Endothelial cell of umbilical vein (primary cell): ENCODE measurements around the gene FAM83D. TPM values are rescaled to one million over a fixed set of nuclear protein-coding genes. Genes with fewer than 3 reads are reported as not detected.

ENCODE experiments used
- BruUV-seq: library from RNA; stranded (reverse); fragments of 400-500 nt; replicated peaks from 2 replicates; lab custom pipeline; 2021; lab: Mats Ljungman, UMichigan
- CTCF ChIA-PET: fragments of 300-600, 350-600 bp; sonication (Branson Sonifier 250); formaldehyde crosslinking; loops from one replicate; lab custom pipeline; 2021; ENCODE audit warnings: antibody characterized with exemption, inconsistent platforms; lab: Charles Lee
- POLR2A ChIA-PET: fragments of 300-600, 350-600 bp; sonication (Branson Sonifier 250); formaldehyde crosslinking; loops from one replicate; lab custom pipeline; 2021; ENCODE audit warnings: antibody characterized with exemption, inconsistent platforms; lab: Charles Lee
- DNase-seq: peaks from one replicate; pipeline ENCODE4 v3.0.0-alpha.2; 2011; ENCODE audit warnings: low read depth, low spot score
- FAIRE-seq: peaks from 2 replicates; lab custom pipeline; 2011; peaks lifted over from hg19 to GRCh38; lab: Jason Lieb, UNC
- H2AFZ ChIP-seq: 2 replicates; pipeline ENCODE4 v1.6.0; 2012; ENCODE audit warnings: low read depth, low read length, control low read depth, inconsistent platforms
- H3K27ac ChIP-seq: 2 replicates; pipeline ENCODE4 v1.5.1; 2011; ENCODE audit warnings: low read depth, mild to moderate bottlenecking, control low read depth, low read length, moderate library complexity; ENCODE audit not compliant: insufficient read depth
- H3K27me3 ChIP-seq, 2 experiments: 2 replicates each; pipeline versions ENCODE4 v1.6.0 to v1.6.1; 2011; ENCODE audit warnings: low read length in 2 of 2, mixed read lengths in 1 of 2; ENCODE audit not compliant: control insufficient read depth in 2 of 2, insufficient read depth in 2 of 2
- H3K36me3 ChIP-seq, 2 experiments: 2 replicates in 1 of 2; 3 replicates in 1 of 2; pipeline ENCODE4 v1.5.1; 2011; ENCODE audit warnings: low read length in 2 of 2, mild to moderate bottlenecking in 1 of 2, moderate library complexity in 1 of 2; ENCODE audit not compliant: control insufficient read depth in 2 of 2, insufficient read depth in 2 of 2; ENCODE audit errors: extremely low read depth in 1 of 2
- H3K4me1 ChIP-seq: 3 replicates; pipeline ENCODE4 v1.5.1; 2011; ENCODE audit warnings: mild to moderate bottlenecking, low read length; ENCODE audit not compliant: control insufficient read depth, insufficient read depth; ENCODE audit errors: extremely low read depth
- H3K4me2 ChIP-seq: 2 replicates; pipeline ENCODE4 v1.6.1; 2011; ENCODE audit warnings: low read length, control low read depth, mixed read lengths; ENCODE audit not compliant: insufficient read depth
- H3K4me3 ChIP-seq, 3 experiments: fragments of 200-600 bp in 1 of 3; sonication (generic), shearing (Covaris generic) in 1 of 3; replicated peaks in 1 of 3; 2 replicates each; pipeline ENCODE4 v1.5.1; 2011 to 2016; ENCODE audit warnings: control low read depth in 3 of 3, low read length in 3 of 3, mild to moderate bottlenecking in 2 of 3, inconsistent platforms in 1 of 3, low read depth in 1 of 3, moderate library complexity in 1 of 3; ENCODE audit not compliant: insufficient read depth in 1 of 3
- H3K79me2 ChIP-seq: 2 replicates; pipeline ENCODE4 v1.6.0; 2012; ENCODE audit warnings: low read length, inconsistent platforms; ENCODE audit not compliant: control insufficient read depth, insufficient read depth
- H3K9ac ChIP-seq: replicated peaks from 2 replicates; pipeline ENCODE3; 2011; ENCODE audit warnings: low read length, control low read depth; ENCODE audit not compliant: insufficient read depth; ENCODE audit errors: extremely low read depth
- H3K9me1 ChIP-seq: replicated peaks from 3 replicates; pipeline ENCODE4 v1.6.0; 2011; ENCODE audit warnings: mild to moderate bottlenecking, low read length; ENCODE audit not compliant: control insufficient read depth, insufficient read depth; ENCODE audit errors: extremely low read depth
- H3K9me3 ChIP-seq: replicated peaks from 2 replicates; pipeline ENCODE4 v1.5.1; 2012; ENCODE audit warnings: low read length, inconsistent platforms; ENCODE audit not compliant: control insufficient read depth, insufficient read depth
- H4K20me1 ChIP-seq: replicated peaks from 2 replicates; pipeline ENCODE3; 2011; ENCODE audit warnings: mild to moderate bottlenecking, low read length; ENCODE audit not compliant: control insufficient read depth, insufficient read depth; ENCODE audit errors: extremely low read depth
- CTCF ChIP-seq, 2 donors: IDR thresholded peaks; 1 replicate in 1 of 2; 2 replicates in 1 of 2; pipeline ENCODE4 v1.5.1; 2011; ENCODE audit warnings: low read length in 2 of 2, mild to moderate bottlenecking in 2 of 2, moderate library complexity in 2 of 2, control low read depth in 1 of 2, inconsistent platforms in 1 of 2, low read depth in 1 of 2; ENCODE audit not compliant: insufficient read depth in 1 of 2; ENCODE audit errors: extremely low read depth in 1 of 2
- EZH2 ChIP-seq: IDR thresholded peaks from 2 replicates; pipeline ENCODE4 v1.6.1; 2012; ENCODE audit warnings: borderline replicate concordance, low read depth, mild to moderate bottlenecking, moderate library complexity, low read length, inconsistent platforms; ENCODE audit not compliant: severe bottlenecking
- FOS ChIP-seq: IDR thresholded peaks from 2 replicates; pipeline ENCODE4 v1.6.1; 2011; ENCODE audit warnings: mild to moderate bottlenecking, low read length, moderate library complexity, borderline replicate concordance; ENCODE audit not compliant: insufficient read depth
- GATA2 ChIP-seq: IDR thresholded peaks from 2 replicates; pipeline ENCODE4 v1.7.0; 2011; ENCODE audit warnings: low read depth, mild to moderate bottlenecking, moderate library complexity, mixed read lengths, low read length; ENCODE audit not compliant: insufficient read length, insufficient read depth
- JUN ChIP-seq: IDR thresholded peaks from 2 replicates; pipeline ENCODE4 v1.6.1; 2011; ENCODE audit warnings: borderline replicate concordance, low read depth; ENCODE audit not compliant: insufficient read length, insufficient read depth
- MAX ChIP-seq: IDR thresholded peaks from 2 replicates; pipeline ENCODE4 v1.6.1; 2011; ENCODE audit not compliant: insufficient read depth, insufficient read length
- MYC ChIP-seq: IDR thresholded peaks from one replicate; pipeline ENCODE4 v1.6.1; 2011; ENCODE audit warnings: mild to moderate bottlenecking, low read depth, low read length
- POLR2A ChIP-seq: IDR thresholded peaks from 2 replicates; pipeline ENCODE4 v1.6.1; 2012; ENCODE audit warnings: low read depth, mild to moderate bottlenecking, control low read depth, low read length
- POLR2AphosphoS5 ChIP-seq: IDR thresholded peaks from 2 replicates; pipeline ENCODE4 v1.6.1; 2012; ENCODE audit warnings: low read depth, mild to moderate bottlenecking, control low read depth, low read length, moderate library complexity; ENCODE audit not compliant: insufficient read depth
- dilution Hi-C: fragments of 300-500 bp; cut with MboI; formaldehyde crosslinking; loops from one replicate; pipeline ENCODE4 v1.15.0; 2019; ENCODE audit warnings: low sequenced_read_pairs; ENCODE audit not compliant: extremely low pct_ligation_motif_present
- intact Hi-C: fragments of 100-400 bp; cut with micrococcal nuclease; formaldehyde crosslinking; loops from one replicate; pipeline ENCODE4 v1.10.0; 2022
- polyA plus RNA-seq, 4 experiments: library from polyadenylated mRNA; depleted of rRNA in 3 of 4; stranded (reverse) in 3 of 4; unstranded in 1 of 4; fragments of >200 nt; gene quantifications; 2 replicates each; pipeline versions ENCODE4 v1.2.1 to v1.2.3, GENCODE V29; 2011 to 2012; ENCODE audit warnings: missing spikeins in 1 of 4
- total RNA-seq: library from RNA; stranded (reverse); gene quantifications from 2 replicates; pipeline ENCODE4 v1.2.3, GENCODE V29; 2021

FAM83D gene
- total and polyA plus RNA-seq, 2 donors (not counting 3 experiments of a cell fraction or from before 2014, with no cell fraction given) = 41.0 to 46.0 TPM

GRCh38 chr20:38973645-38974044, 47.4 kb downstream of the FAM83D start:
- FAIRE-seq = peak; percentile 42
- CTCF ChIA-PET = interaction anchor here (1.0 kb wide), 1 partner anchor 15 kb away, joined by 4 read pairs; no protein-coding TSS in a partner anchor
- dilution Hi-C loops = no loop called here
- H3K79me2 ChIP-seq = peaks cover 9% of the 10 kb centered on the region
- H3K4me1 ChIP-seq = peaks cover 6% of the 10 kb centered on the region
- intact Hi-C loops = no loop called here
- no peak for DNase-seq
- H3K27me3 ChIP-seq = no peaks in the 10 kb centered on the region
- H3K9ac ChIP-seq = no peak overlapping the region
- no peak overlapping the region for H3K4me3 ChIP-seq
- H3K9me3 ChIP-seq = no peaks in the 10 kb centered on the region
- TF ChIP-seq JUN (no peak), GATA2 (no peak), FOS (peak; percentile 25), CTCF (IDR thresholded peaks at IDR 0.05; ENCODE audit: extremely low read depth in 1 of 2, insufficient read depth in 1 of 2, low read depth in 1 of 2, low read length in 2 of 2) (no peak)
- no peak overlapping the region for H2AFZ ChIP-seq
- peaks cover 0 to 4% of the 10 kb centered on the region in 2 experiments for H3K36me3 ChIP-seq
- POLR2A ChIA-PET = interaction anchor here (1.0 kb wide), 1 partner anchor 11 kb away, joined by 3 read pairs; the partner anchor contains the start of gene DHX35
- H4K20me1 ChIP-seq = no peaks in the 10 kb centered on the region
- no TSS peak for BruUV-seq
- no peak overlapping the region for H3K27ac ChIP-seq
- H3K9me1 ChIP-seq = no peaks in the 10 kb centered on the region
- H3K4me2 ChIP-seq = no peak overlapping the region

GRCh38 chr20:38975539-38976120, 49.4 kb downstream of the FAM83D start:
- TF ChIP-seq FOS (no peak), POLR2AphosphoS5 (no peak), POLR2A (no peak), CTCF (IDR thresholded peaks at IDR 0.05; ENCODE audit: extremely low read depth in 1 of 2, insufficient read depth in 1 of 2, low read depth in 1 of 2, low read length in 2 of 2) (no peak), GATA2 (no peak), JUN (no peak), MYC (no peak), EZH2 (no peak), MAX (no peak)
- DNase-seq = no peak
- intact Hi-C loops = no loop called here
- Histone ChIP-seq H2AFZ (no peak overlapping the region), H3K9ac (no peak overlapping the region), H3K36me3 (peaks cover 0 to 3% of the 10 kb centered on the region in 2 experiments), H3K4me3 (no peak overlapping the region), H3K4me1 (peaks cover 6% of the 10 kb centered on the region), H3K9me3 (no peaks in the 10 kb centered on the region), H3K9me1 (no peaks in the 10 kb centered on the region), H4K20me1 (no peaks in the 10 kb centered on the region), H3K27me3 (no peaks in the 10 kb centered on the region), H3K27ac (no peak overlapping the region), H3K4me2 (no peak overlapping the region), H3K79me2 (peaks cover 13% of the 10 kb centered on the region)
- dilution Hi-C loops = no loop called here
- ChIA-PET CTCF (no interaction called here), POLR2A (no interaction called here)
- FAIRE-seq = no peak
- BruUV-seq = no TSS peak
